ENCODE results near the gene PDCD4. TPM values are rescaled to one million over a fixed set of nuclear protein-coding genes. Genes with fewer than 3 reads are reported as not detected.

Gene PDCD4
- total RNA-seq, 1 experiment from 2014 or later = 32.7 TPM

DNA sequence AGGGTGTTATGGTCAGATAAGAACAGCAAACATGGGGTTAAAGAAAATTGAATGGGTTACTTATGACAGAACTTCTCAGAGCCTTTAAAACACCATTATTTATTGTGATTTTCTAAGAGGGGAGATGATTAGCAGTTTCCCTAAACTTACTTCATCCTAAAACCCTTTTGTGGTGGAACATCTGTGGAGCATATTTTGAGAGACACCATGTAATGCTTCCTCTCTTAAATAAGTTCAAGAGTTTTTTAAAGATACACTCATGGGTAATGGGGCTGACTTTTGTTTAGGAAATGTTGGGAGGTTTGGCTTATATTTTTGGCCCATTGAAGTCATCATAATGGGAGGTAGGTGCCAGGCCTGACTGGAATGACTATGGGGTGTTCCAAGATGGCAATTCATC is 8.4 kb upstream of the PDCD4 start (continued):
- no peak for TF ChIP-seq MXD4 (CRISPR knock-in tag; IDR thresholded peaks at IDR 0.05; ENCODE audit: borderline replicate concordance)

- DNase-seq (ENCODE audit: low spot score) (no peak), ATAC-seq (no peak)
- POLR2A ChIA-PET = no interaction called here
- H3K27ac Mint-ChIP-seq = no peak overlapping the region
- TF ChIP-seq NR2C2 (CRISPR knock-in tag; IDR thresholded peaks at IDR 0.05) = no peak
- TF ChIP-seq MXD4 (CRISPR knock-in tag; IDR thresholded peaks at IDR 0.05; ENCODE audit: borderline replicate concordance) = no peak
- TF ChIP-seq JAZF1 (CRISPR knock-in tag; IDR thresholded peaks at IDR 0.05) = no peak
- TF ChIP-seq, protein P1, sequence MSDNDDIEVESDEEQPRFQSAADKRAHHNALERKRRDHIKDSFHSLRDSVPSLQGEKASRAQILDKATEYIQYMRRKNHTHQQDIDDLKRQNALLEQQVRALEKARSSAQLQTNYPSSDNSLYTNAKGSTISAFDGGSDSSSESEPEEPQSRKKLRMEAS (CRISPR knock-in tag; IDR thresholded peaks at IDR 0.05) = no peak
- TF ChIP-seq SOX15 (CRISPR knock-in tag; IDR thresholded peaks at IDR 0.05) = no peak
- TF ChIP-seq HMGA2 (CRISPR knock-in tag; IDR thresholded peaks at IDR 0.05) = no peak
- TF ChIP-seq FOXJ3 (CRISPR knock-in tag; IDR thresholded peaks at IDR 0.05; ENCODE audit: borderline replicate concordance) = no peak
- TF ChIP-seq ZNF423 (CRISPR knock-in tag; IDR thresholded peaks at IDR 0.05) = no peak
- no peak overlapping the region for H3K4me3 Mint-ChIP-seq
- H3K36me3 Mint-ChIP-seq = no peaks in the 10 kb centered on the region
- CTCF ChIA-PET = interaction anchor here (0.7 kb wide), 1 partner anchor 60 kb away, joined by 3 read pairs; no protein-coding TSS in a partner anchor
- no peaks in the 10 kb centered on the region for H3K9me3 Mint-ChIP-seq
- H3K4me1 Mint-ChIP-seq = peaks cover 13% of the 10 kb centered on the region
- no peaks in the 10 kb centered on the region for H3K27me3 Mint-ChIP-seq (ENCODE audit: low read depth)
Observed at GRCh38 chr10:110863956-110864355, 7.8 kb upstream of the PDCD4 start.

DNA sequence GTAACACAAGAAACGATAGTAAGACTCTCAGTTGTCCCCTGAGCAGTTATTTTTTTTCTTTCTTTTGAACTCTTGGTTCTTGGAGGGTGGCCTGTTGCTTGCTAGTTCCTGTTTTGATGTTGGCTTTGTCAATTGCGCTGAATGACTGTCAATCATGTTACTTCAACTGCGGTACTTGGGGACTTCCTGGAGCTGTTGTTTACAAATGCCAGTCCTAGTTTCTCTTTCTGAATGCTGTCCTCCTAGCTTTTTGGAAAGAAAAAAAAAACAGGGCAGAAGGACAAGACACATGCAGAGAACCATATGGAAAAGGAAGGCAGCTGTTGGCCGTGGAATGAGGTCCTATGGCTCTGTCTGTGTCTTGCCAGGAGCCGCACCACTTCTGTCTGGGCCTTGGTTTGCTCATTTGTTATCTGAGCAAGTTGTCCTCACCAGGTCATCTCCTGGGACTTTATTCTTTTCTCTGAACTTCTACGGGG is 7.0 kb upstream of the PDCD4 start:
- Mint-ChIP-seq H3K27me3 (ENCODE audit: low read depth) (no peaks in the 10 kb centered on the region), H3K36me3 (no peaks in the 10 kb centered on the region), H3K9me3 (no peaks in the 10 kb centered on the region), H3K4me3 (no peak overlapping the region), H3K27ac (no peak overlapping the region), H3K4me1 (peaks cover 13% of the 10 kb centered on the region)
- DNase-seq (ENCODE audit: low spot score) = no peak
- ChIA-PET CTCF (interaction anchor here (0.7 kb wide), 1 partner anchor 60 kb away, joined by 3 read pairs; no protein-coding TSS in a partner anchor), POLR2A (no interaction called here)
- no peak for TF ChIP-seq ZNF281 (CRISPR knock-in tag; IDR thresholded peaks at IDR 0.05)
- TF ChIP-seq ZNF317 (CRISPR knock-in tag; IDR thresholded peaks at IDR 0.05; ENCODE audit: borderline replicate concordance, low read depth) = no peak
- no peak for TF ChIP-seq HMGXB4 (CRISPR knock-in tag; IDR thresholded peaks at IDR 0.05)
- TF ChIP-seq IRF2 (CRISPR knock-in tag; IDR thresholded peaks at IDR 0.05; ENCODE audit: borderline replicate concordance, low read depth) = no peak
- no peak for TF ChIP-seq CREB1 (CRISPR knock-in tag; IDR thresholded peaks at IDR 0.05)
- TF ChIP-seq, protein P2, sequence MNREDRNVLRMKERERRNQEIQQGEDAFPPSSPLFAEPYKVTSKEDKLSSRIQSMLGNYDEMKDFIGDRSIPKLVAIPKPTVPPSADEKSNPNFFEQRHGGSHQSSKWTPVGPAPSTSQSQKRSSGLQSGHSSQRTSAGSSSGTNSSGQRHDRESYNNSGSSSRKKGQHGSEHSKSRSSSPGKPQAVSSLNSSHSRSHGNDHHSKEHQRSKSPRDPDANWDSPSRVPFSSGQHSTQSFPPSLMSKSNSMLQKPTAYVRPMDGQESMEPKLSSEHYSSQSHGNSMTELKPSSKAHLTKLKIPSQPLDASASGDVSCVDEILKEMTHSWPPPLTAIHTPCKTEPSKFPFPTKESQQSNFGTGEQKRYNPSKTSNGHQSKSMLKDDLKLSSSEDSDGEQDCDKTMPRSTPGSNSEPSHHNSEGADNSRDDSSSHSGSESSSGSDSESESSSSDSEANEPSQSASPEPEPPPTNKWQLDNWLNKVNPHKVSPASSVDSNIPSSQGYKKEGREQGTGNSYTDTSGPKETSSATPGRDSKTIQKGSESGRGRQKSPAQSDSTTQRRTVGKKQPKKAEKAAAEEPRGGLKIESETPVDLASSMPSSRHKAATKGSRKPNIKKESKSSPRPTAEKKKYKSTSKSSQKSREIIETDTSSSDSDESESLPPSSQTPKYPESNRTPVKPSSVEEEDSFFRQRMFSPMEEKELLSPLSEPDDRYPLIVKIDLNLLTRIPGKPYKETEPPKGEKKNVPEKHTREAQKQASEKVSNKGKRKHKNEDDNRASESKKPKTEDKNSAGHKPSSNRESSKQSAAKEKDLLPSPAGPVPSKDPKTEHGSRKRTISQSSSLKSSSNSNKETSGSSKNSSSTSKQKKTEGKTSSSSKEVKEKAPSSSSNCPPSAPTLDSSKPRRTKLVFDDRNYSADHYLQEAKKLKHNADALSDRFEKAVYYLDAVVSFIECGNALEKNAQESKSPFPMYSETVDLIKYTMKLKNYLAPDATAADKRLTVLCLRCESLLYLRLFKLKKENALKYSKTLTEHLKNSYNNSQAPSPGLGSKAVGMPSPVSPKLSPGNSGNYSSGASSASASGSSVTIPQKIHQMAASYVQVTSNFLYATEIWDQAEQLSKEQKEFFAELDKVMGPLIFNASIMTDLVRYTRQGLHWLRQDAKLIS (CRISPR knock-in tag; IDR thresholded peaks at IDR 0.05; ENCODE audit: borderline replicate concordance) = no peak
- TF ChIP-seq FOXK1 (CRISPR knock-in tag; IDR thresholded peaks at IDR 0.05) = no peak
- TF ChIP-seq GRHL2 (CRISPR knock-in tag; IDR thresholded peaks at IDR 0.05; ENCODE audit: insufficient replicate concordance, severe bottlenecking) = no peak
- TF ChIP-seq ZNF532 (CRISPR knock-in tag; IDR thresholded peaks at IDR 0.05; ENCODE audit: borderline replicate concordance) = no peak
- TF ChIP-seq ZNF138 (CRISPR knock-in tag; conservative IDR thresholded peaks at IDR 0.05) = no peak
- no peak for TF ChIP-seq ZNF219 (CRISPR knock-in tag; IDR thresholded peaks at IDR 0.05; ENCODE audit: borderline replicate concordance)
- no peak for TF ChIP-seq ZBTB21 (CRISPR knock-in tag; IDR thresholded peaks at IDR 0.05; ENCODE audit: borderline replicate concordance)
- no peak for TF ChIP-seq TP53 (CRISPR knock-in tag; IDR thresholded peaks at IDR 0.05)
- ATAC-seq = no peak

All from WTC11 (cell line).